Measurements from ENCODE around the gene MDM2.
"Not testable (repeated sequence)": the region's sequence is repeated elsewhere in the genome, so short reads cannot be mapped to it uniquely, and the experiment has no call there.

Gene MDM2

DNA sequence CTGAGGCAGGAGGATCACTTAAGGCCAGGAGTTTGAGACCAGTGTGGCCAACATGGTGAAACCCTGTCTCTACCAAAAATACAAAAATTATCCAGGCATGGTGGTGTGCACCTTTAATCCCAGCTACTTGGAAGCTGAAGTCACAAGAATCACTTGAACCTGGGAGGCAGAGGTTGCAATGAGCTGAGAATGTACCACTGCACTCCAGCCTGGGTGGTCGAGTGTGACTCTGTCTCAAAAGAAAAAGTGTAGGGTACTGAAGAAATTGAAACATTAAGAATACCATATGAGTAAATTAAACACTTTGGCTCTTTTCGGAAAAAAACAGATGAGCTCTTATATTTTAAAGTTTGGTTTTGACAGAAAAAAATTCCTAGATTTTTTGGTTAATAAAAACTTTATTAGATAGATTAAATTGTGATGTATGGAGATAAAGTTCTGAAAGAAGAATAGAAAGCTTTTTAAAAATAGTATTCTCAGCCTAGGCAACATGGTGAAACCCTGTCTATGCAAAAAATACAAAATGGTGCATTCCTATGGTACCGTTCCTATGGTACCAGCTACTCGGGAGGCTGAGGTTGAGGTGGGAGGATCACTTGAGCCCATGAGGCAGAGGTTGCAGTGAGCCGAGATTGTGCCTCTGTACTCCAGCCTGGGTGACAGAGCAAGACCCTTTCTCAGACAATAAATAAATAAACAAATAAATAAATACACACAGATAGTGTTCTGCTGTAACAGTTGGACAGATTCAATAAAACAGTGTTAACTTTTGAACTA is 20.1 kb downstream of the MDM2 start:
- no peak for DNase-seq (ENCODE audit: low spot score)

GRCh38 chr12:68828672-68829068 is 20.7 kb downstream of the MDM2 start:
- no peak for DNase-seq (ENCODE audit: low spot score)

DNA sequence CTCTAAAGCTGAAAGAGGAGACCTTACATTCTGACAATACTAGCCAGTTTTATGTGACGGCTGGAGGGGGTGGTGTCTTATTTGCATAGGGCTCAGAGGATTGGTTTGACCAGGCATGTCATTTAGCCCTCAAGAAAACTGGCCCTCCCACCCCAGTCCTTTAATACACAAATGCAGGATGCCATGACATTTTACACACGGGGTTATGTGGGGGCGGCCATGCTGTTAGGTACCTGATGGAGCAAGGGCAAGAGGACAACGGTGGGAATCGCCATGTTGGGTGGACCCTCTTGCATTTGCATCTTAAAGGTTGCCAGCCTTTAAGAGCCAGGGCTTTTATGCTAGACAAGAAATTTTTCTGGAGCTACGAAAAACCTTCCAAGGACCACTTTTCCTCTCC is 23.3 kb downstream of the MDM2 start:
- DNase-seq (ENCODE audit: low spot score): no peak

DNA sequence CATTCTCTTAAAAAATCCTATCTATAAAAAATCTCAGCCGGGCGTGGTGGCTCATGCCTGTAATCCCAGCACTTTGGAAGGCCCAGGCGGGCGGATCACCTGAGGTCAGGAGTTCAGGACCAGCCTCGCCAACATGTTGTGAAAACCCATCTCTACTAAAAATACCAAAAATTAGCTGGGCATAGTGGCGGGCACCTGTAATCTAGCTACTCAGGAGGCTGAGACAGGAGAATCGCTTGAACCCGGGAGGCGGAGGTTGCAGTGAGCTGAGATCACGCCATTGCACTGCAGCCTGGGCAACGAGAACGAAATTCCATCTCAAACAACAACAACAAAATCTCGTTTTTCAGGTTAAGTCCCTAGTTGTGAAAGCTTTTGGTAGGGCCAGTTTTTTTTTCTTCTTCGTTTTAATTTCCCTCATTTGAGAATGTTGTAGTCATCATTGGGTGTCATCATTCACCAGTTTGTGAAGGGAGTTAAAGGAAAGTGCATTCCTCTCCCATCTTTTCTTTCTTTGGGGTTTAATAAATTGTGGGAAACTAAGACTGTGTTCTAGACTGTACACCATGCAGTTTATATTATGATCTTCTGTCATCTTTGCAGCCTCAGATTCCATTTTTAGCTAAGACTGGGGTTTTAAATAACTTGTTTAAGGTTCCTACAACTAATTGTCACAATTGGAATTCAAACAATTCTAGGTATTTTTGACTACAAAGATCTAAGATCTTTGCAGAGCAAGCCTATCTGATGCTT is 23.9 kb downstream of the MDM2 start:
- DNase-seq (ENCODE audit: low spot score): no peak

GRCh38 chr12:68832504-68832867 is 24.5 kb downstream of the MDM2 start:
- DNase-seq (ENCODE audit: low spot score): no peak

DNA sequence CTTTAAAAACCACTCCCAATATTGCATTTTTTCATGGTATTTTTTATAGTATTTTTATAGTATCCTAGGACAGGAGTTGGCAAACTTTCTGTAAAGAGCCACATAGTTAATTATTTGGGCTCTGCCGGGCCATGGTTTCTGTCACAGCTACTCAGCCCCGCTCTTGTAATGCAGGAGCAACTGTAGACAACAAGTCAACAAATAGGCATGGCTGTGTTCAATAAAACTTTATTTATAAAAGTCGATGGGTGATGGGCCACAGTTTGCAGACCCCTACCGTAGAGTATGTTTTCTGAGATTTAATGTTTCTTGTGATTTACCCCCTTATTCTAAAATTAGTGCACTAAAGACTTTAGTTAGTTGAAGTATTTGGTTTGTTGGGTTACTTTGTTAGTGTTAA is 25.5 kb downstream of the MDM2 start:
- DNase-seq (ENCODE audit: low spot score): no peak

GRCh38 chr12:68835333-68835908 is 27.4 kb downstream of the MDM2 start:
- no peak for DNase-seq (ENCODE audit: low spot score)

DNA sequence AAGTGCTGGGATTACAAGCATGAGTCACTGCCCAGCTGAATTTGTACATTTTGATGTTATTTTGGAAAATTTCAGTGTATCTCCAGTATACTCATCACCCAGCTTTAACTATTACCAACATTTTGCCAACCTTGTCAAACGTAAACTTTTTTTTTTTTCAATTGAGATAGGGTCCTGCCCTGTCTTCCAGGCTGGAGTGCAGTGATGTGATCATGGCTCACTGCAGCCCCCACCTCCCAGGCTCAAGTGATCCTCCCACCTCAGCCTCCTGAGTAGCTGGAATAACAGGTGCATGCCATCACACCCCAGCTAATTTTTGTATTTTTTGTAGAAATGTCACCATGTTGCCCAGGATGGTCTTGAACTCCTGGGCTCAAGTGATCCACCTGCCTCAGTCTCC is 29.2 kb downstream of the MDM2 start:
- DNase-seq (ENCODE audit: low spot score): no peak

- no peak for DNase-seq (ENCODE audit: low spot score)
Measured at GRCh38 chr12:68838046-68838886, 30.3 kb downstream of the MDM2 start.

DNA sequence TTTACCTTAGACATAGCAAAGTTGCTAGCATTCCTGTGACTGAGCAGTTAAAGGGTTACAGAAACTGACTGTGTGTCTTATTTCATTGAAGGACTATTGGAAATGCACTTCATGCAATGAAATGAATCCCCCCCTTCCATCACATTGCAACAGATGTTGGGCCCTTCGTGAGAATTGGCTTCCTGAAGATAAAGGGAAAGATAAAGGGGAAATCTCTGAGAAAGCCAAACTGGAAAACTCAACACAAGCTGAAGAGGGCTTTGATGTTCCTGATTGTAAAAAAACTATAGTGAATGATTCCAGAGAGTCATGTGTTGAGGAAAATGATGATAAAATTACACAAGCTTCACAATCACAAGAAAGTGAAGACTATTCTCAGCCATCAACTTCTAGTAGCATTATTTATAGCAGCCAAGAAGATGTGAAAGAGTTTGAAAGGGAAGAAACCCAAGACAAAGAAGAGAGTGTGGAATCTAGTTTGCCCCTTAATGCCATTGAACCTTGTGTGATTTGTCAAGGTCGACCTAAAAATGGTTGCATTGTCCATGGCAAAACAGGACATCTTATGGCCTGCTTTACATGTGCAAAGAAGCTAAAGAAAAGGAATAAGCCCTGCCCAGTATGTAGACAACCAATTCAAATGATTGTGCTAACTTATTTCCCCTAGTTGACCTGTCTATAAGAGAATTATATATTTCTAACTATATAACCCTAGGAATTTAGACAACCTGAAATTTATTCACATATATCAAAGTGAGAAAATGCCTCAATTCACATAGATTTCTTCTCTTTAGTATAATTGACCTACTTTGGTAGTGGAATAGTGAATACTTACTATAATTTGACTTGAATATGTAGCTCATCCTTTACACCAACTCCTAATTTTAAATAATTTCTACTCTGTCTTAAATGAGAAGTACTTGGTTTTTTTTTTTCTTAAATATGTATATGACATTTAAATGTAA is 31.5 kb downstream of the MDM2 start:
- DNase-seq (ENCODE audit: low spot score): no peak

DNA sequence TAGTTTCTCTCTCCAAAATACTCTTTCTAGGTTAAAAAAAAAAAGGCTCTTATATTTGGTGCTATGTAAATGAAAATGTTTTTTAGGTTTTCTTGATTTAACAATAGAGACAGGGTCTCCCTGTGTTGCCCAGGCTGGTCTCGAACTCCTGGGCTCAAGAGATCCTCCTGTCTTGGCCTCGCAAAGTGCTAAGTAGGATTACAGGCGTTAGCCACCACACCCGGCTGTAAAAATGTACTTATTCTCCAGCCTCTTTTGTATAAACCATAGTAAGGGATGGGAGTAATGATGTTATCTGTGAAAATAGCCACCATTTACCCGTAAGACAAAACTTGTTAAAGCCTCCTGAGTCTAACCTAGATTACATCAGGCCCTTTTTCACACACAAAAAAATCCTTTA is 33.2 kb downstream of the MDM2 start:
- DNase-seq (ENCODE audit: low spot score): not testable (repeated sequence)

DNA sequence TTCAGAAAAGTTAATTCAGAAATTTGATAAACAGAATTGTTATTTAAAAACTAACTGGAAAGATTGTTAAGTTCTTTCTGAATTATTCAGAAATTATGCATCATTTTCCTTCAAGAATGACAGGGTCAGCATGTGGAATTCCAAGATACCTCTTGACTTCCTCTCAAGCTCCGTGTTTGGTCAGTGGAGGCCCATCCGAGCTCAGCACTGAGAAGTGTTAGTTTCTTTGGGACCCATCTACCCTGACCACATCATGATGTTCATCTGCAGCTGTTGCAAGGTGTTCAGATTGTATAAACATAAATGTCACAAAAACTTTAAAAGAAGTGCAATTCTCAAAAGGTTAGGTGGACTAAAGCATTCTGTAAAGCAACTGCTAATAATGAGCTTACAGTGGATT is 33.7 kb downstream of the MDM2 start:
- no peak for DNase-seq (ENCODE audit: low spot score)

DNA sequence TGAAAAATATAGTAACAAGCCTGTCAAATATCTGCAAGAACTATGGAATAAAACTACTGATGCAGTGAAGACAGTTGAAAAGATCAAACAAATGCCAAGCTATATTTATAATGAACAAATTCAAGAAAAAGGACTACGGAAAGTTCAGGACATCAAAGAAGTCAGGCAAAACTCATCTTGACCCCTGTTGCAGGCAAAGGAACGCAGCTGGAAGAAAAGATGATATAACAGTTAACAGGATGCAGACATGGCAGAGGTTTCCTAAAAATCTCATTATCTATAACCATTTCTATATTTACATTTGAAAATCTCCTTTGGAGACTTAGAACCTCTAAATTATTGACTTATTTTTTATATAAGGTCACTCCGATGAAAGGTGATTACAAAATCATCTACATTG is 34.1 kb downstream of the MDM2 start:
- DNase-seq (ENCODE audit: low spot score): no peak

GRCh38 chr12:68842784-68843567 is 35.0 kb downstream of the MDM2 start:
- DNase-seq (ENCODE audit: low spot score): no peak

GRCh38 chr12:68844318-68844745 is 36.4 kb downstream of the MDM2 start:
- no peak for DNase-seq (ENCODE audit: low spot score)

GRCh38 chr12:68844788-68845695 is 37.1 kb downstream of the MDM2 start:
- no peak for DNase-seq (ENCODE audit: low spot score)

GRCh38 chr12:68846811-68847210 is 38.8 kb downstream of the MDM2 start:
- no peak for DNase-seq (ENCODE audit: low spot score)

DNA sequence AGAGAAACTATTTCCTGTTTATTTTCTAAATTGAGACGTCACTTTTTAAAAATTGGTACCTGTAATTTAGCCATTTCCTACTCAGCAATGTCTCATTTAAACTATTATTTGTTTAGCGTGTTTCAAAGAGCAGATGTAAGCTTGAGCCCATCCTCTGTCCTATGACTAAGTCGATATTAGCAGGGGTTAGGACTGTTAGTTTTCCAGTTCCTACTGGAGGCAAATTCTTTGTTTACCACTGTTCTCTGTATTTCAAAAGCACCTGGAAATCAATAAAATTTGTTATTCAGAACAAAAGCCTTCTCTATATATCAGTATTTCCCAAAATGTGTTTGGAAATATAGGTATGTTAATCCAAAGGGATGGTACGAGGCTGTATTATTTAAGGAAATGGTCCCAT is 42.4 kb downstream of the MDM2 start:
- DNase-seq (ENCODE audit: low spot score): no peak

- DNase-seq (ENCODE audit: low spot score): no peak
Measured at GRCh38 chr12:68851592-68852306, 43.8 kb downstream of the MDM2 start.

Measured in ecto neural progenitor cell (in vitro differentiated cells).